Neural cell (in vitro differentiated cells): ENCODE results near the gene MTR. TPM values are rescaled to one million over a fixed set of nuclear protein-coding genes. Genes with fewer than 3 reads are reported as not detected.
A peak's percentile ranks its signal among the peaks of the same experiment; 100 is the strongest.

Source experiments
- H2AFZ ChIP-seq: fragments of 200-600, 300-800 bp; sonication (generic), shearing (Covaris generic); 2 replicates; pipeline ENCODE4 v1.6.0; 2014; ENCODE audit warnings: low read depth, mild to moderate bottlenecking, antibody characterized with exemption, low read length, moderate library complexity
- H3F3A ChIP-seq: fragments of 200-600 bp; shearing (Covaris generic); 2 replicates; pipeline ENCODE4 v1.6.1; 2016; ENCODE audit warnings: mild to moderate bottlenecking, moderate library complexity, mixed read lengths, antibody characterized with exemption, low read length; ENCODE audit not compliant: insufficient read depth, poor library complexity, severe bottlenecking
- H3K27ac ChIP-seq: fragments of 200-600, 300-800 bp; sonication (generic), shearing (Covaris generic); 2 replicates; pipeline ENCODE4 v1.5.1; 2014; ENCODE audit warnings: mild to moderate bottlenecking, low read length, moderate library complexity
- H3K27me3 ChIP-seq: fragments of 300-800, 200-600 bp; sonication (generic), shearing (Covaris generic); 2 replicates; pipeline ENCODE4 v1.6.0; 2014; ENCODE audit warnings: mild to moderate bottlenecking, low read depth, low read length, moderate library complexity; ENCODE audit not compliant: insufficient read depth
- H3K36me3 ChIP-seq: fragments of 300-800, 200-600 bp; sonication (generic), shearing (Covaris generic); 2 replicates; pipeline ENCODE4 v1.5.1; 2014; ENCODE audit warnings: mild to moderate bottlenecking, antibody characterized with exemption, low read length, moderate library complexity; ENCODE audit not compliant: insufficient read depth
- H3K4me2 ChIP-seq: fragments of 300-800, 200-600 bp; sonication (generic), shearing (Covaris generic); 2 replicates; pipeline ENCODE4 v1.6.0; 2014; ENCODE audit warnings: mild to moderate bottlenecking, low read length
- H3K4me3 ChIP-seq: fragments of 300-800, 200-600 bp; sonication (generic), shearing (Covaris generic); 2 replicates; pipeline ENCODE4 v1.5.1; 2014; ENCODE audit warnings: mild to moderate bottlenecking, low read length, moderate library complexity
- H3K79me2 ChIP-seq: fragments of 200-600 bp; shearing (Covaris generic); replicated peaks from 2 replicates; pipeline ENCODE4 v1.6.0; 2014; ENCODE audit warnings: mild to moderate bottlenecking, low read length, moderate library complexity; ENCODE audit not compliant: insufficient read depth
- H3K9ac ChIP-seq: fragments of 300-800, 200-600 bp; sonication (generic), shearing (Covaris generic); 2 replicates; pipeline ENCODE4 v1.6.1; 2016; ENCODE audit warnings: mild to moderate bottlenecking, low read length, mixed read lengths
- H3K9me2 ChIP-seq: fragments of 200-600 bp; shearing (Covaris generic); 2 replicates; pipeline ENCODE4 v1.6.1; 2016; ENCODE audit warnings: mild to moderate bottlenecking, low read length, mixed read lengths; ENCODE audit not compliant: insufficient read depth
- H3K9me3 ChIP-seq: fragments of 200-600, 300-800 bp; sonication (generic), shearing (Covaris generic); 2 replicates; pipeline ENCODE4 v1.6.1; 2016; ENCODE audit warnings: mild to moderate bottlenecking, mixed run types, low read length, moderate library complexity, mixed read lengths
- H4K20me1 ChIP-seq: fragments of 200-600 bp; shearing (Covaris generic); 2 replicates; pipeline ENCODE4 v1.6.1; 2016; ENCODE audit warnings: mild to moderate bottlenecking, mixed run types; ENCODE audit not compliant: insufficient read depth
- CTCF ChIP-seq: fragments of 450-650 bp; IDR thresholded peaks from 2 replicates; pipeline ENCODE4 v1.5.1; 2014; ENCODE audit warnings: antibody characterized with exemption, mild to moderate bottlenecking, moderate library complexity; ENCODE audit not compliant: poor library complexity, severe bottlenecking
- EP300 ChIP-seq: fragments of 450-650 bp; conservative IDR thresholded peaks from 2 replicates; pipeline ENCODE4 v1.6.1; 2014; ENCODE audit warnings: antibody characterized with exemption, mild to moderate bottlenecking, moderate library complexity; ENCODE audit not compliant: poor library complexity, severe bottlenecking
- EZH2 ChIP-seq: fragments of 200-600, 300-800 bp; shearing (Covaris generic), sonication (generic); IDR thresholded peaks from 2 replicates; pipeline ENCODE4 v1.6.1; 2014; ENCODE audit warnings: antibody characterized with exemption, low read length, borderline replicate concordance, mild to moderate bottlenecking; ENCODE audit not compliant: insufficient read depth, poor library complexity, severe bottlenecking
- MXI1 ChIP-seq: fragments of 450-650 bp; conservative IDR thresholded peaks from 2 replicates; pipeline ENCODE4 v1.6.1; 2014; ENCODE audit warnings: antibody characterized with exemption, mild to moderate bottlenecking; ENCODE audit not compliant: poor library complexity, severe bottlenecking
- POLR2AphosphoS5 ChIP-seq: IDR thresholded peaks from 2 replicates; pipeline ENCODE4 v1.6.1; 2012
- RAD21 ChIP-seq: fragments of 450-650 bp; conservative IDR thresholded peaks from 2 replicates; pipeline ENCODE4 v1.6.1; 2014; ENCODE audit warnings: antibody characterized with exemption, mild to moderate bottlenecking, moderate library complexity
- REST ChIP-seq: IDR thresholded peaks from 2 replicates; pipeline ENCODE4 v1.6.1; 2012; ENCODE audit warnings: borderline replicate concordance
- SMC3 ChIP-seq: fragments of 450-650 bp; conservative IDR thresholded peaks from 2 replicates; pipeline ENCODE4 v1.6.1; 2014; ENCODE audit warnings: antibody characterized with exemption, mild to moderate bottlenecking, moderate library complexity; ENCODE audit not compliant: poor library complexity
- TAF1 ChIP-seq: IDR thresholded peaks from 2 replicates; pipeline ENCODE4 v1.6.1; 2012; ENCODE audit warnings: low read depth
- polyA plus RNA-seq: library from polyadenylated mRNA; depleted of rRNA; stranded (reverse); fragments of >200 nt; gene quantifications from 2 replicates; pipeline ENCODE4 v1.2.3, GENCODE V29; 2014

The MTR gene
- polyA plus RNA-seq, 1 donor from 2014 or later, result 14.1 TPM

GRCh38 chr1:236862219-236862591 is 67.1 kb downstream of the MTR start:
- H3K79me2 ChIP-seq, result no peaks in the 10 kb centered on the region
- H3F3A ChIP-seq, result peaks cover 7% of the 10 kb centered on the region
- H3K9me2 ChIP-seq, result no peaks in the 10 kb centered on the region
- H3K9me3 ChIP-seq, result no peaks in the 10 kb centered on the region
- H3K4me2 ChIP-seq, result no peak overlapping the region
- no peak overlapping the region for H3K4me3 ChIP-seq
- H4K20me1 ChIP-seq, result no peaks in the 10 kb centered on the region
- H2AFZ ChIP-seq, result no peak overlapping the region
- TF ChIP-seq RAD21 (no peak), MXI1 (no peak), CTCF (no peak), TAF1 (no peak), POLR2AphosphoS5 (no peak), SMC3 (no peak), EP300 (no peak), REST (no peak), EZH2 (no peak)
- no peak overlapping the region for H3K27ac ChIP-seq
- no peaks in the 10 kb centered on the region for H3K27me3 ChIP-seq
- H3K9ac ChIP-seq, result no peak overlapping the region
- H3K36me3 ChIP-seq, result no peaks in the 10 kb centered on the region

GRCh38 chr1:236862615-236863211 is 67.6 kb downstream of the MTR start:
- Histone ChIP-seq H3K9me3 (no peaks in the 10 kb centered on the region), H3K4me2 (no peak overlapping the region), H3K36me3 (no peaks in the 10 kb centered on the region), H3K9ac (no peak overlapping the region), H4K20me1 (no peaks in the 10 kb centered on the region), H3K27ac (peak overlapping the region; percentile 81), H3K79me2 (no peaks in the 10 kb centered on the region), H3F3A (peaks cover 7% of the 10 kb centered on the region), H3K4me3 (no peak overlapping the region), H3K9me2 (no peaks in the 10 kb centered on the region), H2AFZ (no peak overlapping the region), H3K27me3 (no peaks in the 10 kb centered on the region)
- TF ChIP-seq SMC3 (no peak), TAF1 (no peak), EZH2 (no peak)
